Panc1 (cell line): ENCODE measurements around the gene GSC. TPM values are rescaled to one million over a fixed set of nuclear protein-coding genes. Genes with fewer than 3 reads are reported as not detected.

Experiments used
- ATAC-seq: fragments of 200-7000 bp; cut with Tn5 transposase; 2 replicates; pipeline ENCODE4 v1.9.1; 2020; ENCODE audit warnings: mild to moderate bottlenecking, moderate library complexity
- BruUV-seq: library from RNA; stranded (reverse); fragments of 400-500 nt; replicated peaks from 2 replicates; lab custom pipeline; 2021; lab: Mats Ljungman, UMichigan
- CTCF ChIA-PET: fragments of 300-600 bp; sonication (Branson Sonifier 250); formaldehyde crosslinking; loops from one replicate; lab custom pipeline; 2022; ENCODE audit warnings: antibody characterized with exemption; lab: Charles Lee
- POLR2A ChIA-PET: fragments of 300-600 bp; sonication (Branson Sonifier 250); formaldehyde crosslinking; loops from one replicate; lab custom pipeline; 2022; ENCODE audit warnings: antibody characterized with exemption; lab: Charles Lee
- DNase-seq: peaks from one replicate; pipeline ENCODE4 v3.0.0-alpha.2; 2010; ENCODE audit warnings: low read depth, low spot score
- H3K27ac ChIP-seq: 2 replicates; pipeline ENCODE4 v1.5.1; 2011; ENCODE audit warnings: mild to moderate bottlenecking, low read length, inconsistent platforms
- H3K27me3 ChIP-seq: fragments of 200-500 bp; sonication (Bioruptor generic); 2 replicates; pipeline ENCODE4 v1.6.0; 2014; ENCODE audit warnings: low read length, inconsistent platforms; ENCODE audit not compliant: control insufficient read depth, insufficient read depth
- H3K36me3 ChIP-seq: fragments of 200-500 bp; sonication (Bioruptor generic); 2 replicates; pipeline ENCODE4 v1.5.1; 2014; ENCODE audit warnings: inconsistent platforms, mild to moderate bottlenecking, low read length, moderate library complexity; ENCODE audit not compliant: control insufficient read depth, insufficient read depth
- H3K4me1 ChIP-seq: 2 replicates; pipeline ENCODE4 v1.5.1; 2011; ENCODE audit warnings: inconsistent platforms, mild to moderate bottlenecking, low read length, moderate library complexity; ENCODE audit not compliant: control insufficient read depth, insufficient read depth
- H3K4me3 ChIP-seq, 2 experiments: 2 replicates each; pipeline ENCODE4 v1.5.1; 2011 to 2012; ENCODE audit warnings: low read depth in 2 of 2, low read length in 2 of 2, mild to moderate bottlenecking in 2 of 2, inconsistent platforms in 1 of 2, moderate library complexity in 1 of 2
- H3K9me3 ChIP-seq: fragments of 200-500 bp; sonication (Bioruptor generic); 2 replicates; pipeline ENCODE4 v1.5.1; 2014; ENCODE audit warnings: low read depth, mild to moderate bottlenecking, inconsistent platforms, low read length, moderate library complexity; ENCODE audit not compliant: control insufficient read depth, insufficient read depth
- POLR2AphosphoS5 ChIP-seq: IDR thresholded peaks from 2 replicates; pipeline ENCODE4 v1.6.1; 2012; ENCODE audit warnings: mild to moderate bottlenecking, low read depth, low read length, moderate library complexity
- SIN3A ChIP-seq: IDR thresholded peaks from 2 replicates; pipeline ENCODE4 v1.6.1; 2012; ENCODE audit warnings: low read depth, mild to moderate bottlenecking, low read length, moderate library complexity, borderline replicate concordance; ENCODE audit not compliant: insufficient read depth
- TCF7L2 ChIP-seq: IDR thresholded peaks from 2 replicates; pipeline ENCODE4 v1.6.1; 2011; ENCODE audit warnings: mild to moderate bottlenecking, low read depth, low read length, inconsistent platforms
- in situ Hi-C: cut with HindIII; loops from 2 replicates; pipeline ENCODE4 v1.10.0; 2016; ENCODE audit warnings: low sequenced_read_pairs, low pct_unique_long_range_greater_than_20kb
- intact Hi-C: fragments of 100-400 bp; cut with micrococcal nuclease; formaldehyde crosslinking; loops from one replicate; pipeline ENCODE4 v1.10.0; 2022; ENCODE audit not compliant: unreplicated experiment
- total RNA-seq: library from RNA; stranded (reverse); gene quantifications from one replicate; pipeline ENCODE4 v1.2.1, GENCODE V29; 2021; ENCODE audit not compliant: unreplicated experiment
- TF ChIP-seq, protein P1 (sequence below): fragments of 450-650 bp; IDR thresholded peaks from 2 replicates; pipeline ENCODE4 v1.5.1; 2017; ENCODE audit warnings: mild to moderate bottlenecking
- TF ChIP-seq, protein P2 (sequence below), 2 experiments: IDR thresholded peaks; 2 replicates each; pipeline ENCODE4 v1.6.1; 2011 to 2012; ENCODE audit warnings: low read depth in 2 of 2, control low read depth in 1 of 2, low read length in 1 of 2, mild to moderate bottlenecking in 1 of 2, moderate library complexity in 1 of 2; ENCODE audit not compliant: insufficient read depth in 1 of 2

GSC gene
- total RNA-seq, 1 experiment from 2014 or later: not detected

DNA sequence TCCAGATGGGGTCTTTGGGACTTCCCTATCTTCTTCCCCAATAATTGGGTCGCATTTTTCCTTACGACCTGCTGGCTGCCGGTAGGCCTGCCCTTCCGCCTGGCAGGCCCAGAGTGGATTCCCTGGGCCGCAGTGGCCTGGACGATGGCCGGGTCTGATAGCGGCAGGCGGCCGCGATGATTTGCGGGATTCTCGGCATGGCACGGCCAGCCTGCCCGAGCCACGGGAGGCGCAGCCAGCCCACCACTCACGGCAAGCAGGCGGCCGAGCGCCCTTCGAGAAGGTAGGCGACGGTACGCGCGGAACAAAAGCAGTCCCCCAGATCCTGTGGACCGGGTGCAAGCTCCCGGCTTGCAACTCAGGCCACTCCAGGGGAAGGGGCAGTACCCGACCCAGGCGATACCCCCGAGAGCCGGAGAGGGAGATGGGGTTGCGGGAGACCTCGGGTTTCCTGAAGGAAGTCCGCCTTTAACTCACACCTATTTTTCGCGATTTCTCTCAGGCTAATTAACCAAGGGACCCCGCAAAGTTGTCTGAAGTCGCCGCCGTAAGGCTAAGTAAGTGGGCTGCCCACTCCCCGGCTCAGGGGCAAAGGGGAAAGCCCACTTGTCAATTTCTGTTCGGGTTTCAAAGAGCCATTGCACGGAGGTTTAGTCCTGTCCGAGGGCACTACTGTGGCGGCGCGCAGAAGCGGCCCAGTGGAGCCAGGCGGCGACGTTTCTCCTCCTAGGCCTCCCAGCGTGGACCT lies 1.4 kb upstream of the GSC start:
- POLR2A ChIA-PET: no interaction called here
- DNase-seq: no peak
- no peak for ATAC-seq
- CTCF ChIA-PET: no interaction called here
- TF ChIP-seq, protein P1, sequence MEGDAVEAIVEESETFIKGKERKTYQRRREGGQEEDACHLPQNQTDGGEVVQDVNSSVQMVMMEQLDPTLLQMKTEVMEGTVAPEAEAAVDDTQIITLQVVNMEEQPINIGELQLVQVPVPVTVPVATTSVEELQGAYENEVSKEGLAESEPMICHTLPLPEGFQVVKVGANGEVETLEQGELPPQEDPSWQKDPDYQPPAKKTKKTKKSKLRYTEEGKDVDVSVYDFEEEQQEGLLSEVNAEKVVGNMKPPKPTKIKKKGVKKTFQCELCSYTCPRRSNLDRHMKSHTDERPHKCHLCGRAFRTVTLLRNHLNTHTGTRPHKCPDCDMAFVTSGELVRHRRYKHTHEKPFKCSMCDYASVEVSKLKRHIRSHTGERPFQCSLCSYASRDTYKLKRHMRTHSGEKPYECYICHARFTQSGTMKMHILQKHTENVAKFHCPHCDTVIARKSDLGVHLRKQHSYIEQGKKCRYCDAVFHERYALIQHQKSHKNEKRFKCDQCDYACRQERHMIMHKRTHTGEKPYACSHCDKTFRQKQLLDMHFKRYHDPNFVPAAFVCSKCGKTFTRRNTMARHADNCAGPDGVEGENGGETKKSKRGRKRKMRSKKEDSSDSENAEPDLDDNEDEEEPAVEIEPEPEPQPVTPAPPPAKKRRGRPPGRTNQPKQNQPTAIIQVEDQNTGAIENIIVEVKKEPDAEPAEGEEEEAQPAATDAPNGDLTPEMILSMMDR: no peak
- TF ChIP-seq, protein P2, sequence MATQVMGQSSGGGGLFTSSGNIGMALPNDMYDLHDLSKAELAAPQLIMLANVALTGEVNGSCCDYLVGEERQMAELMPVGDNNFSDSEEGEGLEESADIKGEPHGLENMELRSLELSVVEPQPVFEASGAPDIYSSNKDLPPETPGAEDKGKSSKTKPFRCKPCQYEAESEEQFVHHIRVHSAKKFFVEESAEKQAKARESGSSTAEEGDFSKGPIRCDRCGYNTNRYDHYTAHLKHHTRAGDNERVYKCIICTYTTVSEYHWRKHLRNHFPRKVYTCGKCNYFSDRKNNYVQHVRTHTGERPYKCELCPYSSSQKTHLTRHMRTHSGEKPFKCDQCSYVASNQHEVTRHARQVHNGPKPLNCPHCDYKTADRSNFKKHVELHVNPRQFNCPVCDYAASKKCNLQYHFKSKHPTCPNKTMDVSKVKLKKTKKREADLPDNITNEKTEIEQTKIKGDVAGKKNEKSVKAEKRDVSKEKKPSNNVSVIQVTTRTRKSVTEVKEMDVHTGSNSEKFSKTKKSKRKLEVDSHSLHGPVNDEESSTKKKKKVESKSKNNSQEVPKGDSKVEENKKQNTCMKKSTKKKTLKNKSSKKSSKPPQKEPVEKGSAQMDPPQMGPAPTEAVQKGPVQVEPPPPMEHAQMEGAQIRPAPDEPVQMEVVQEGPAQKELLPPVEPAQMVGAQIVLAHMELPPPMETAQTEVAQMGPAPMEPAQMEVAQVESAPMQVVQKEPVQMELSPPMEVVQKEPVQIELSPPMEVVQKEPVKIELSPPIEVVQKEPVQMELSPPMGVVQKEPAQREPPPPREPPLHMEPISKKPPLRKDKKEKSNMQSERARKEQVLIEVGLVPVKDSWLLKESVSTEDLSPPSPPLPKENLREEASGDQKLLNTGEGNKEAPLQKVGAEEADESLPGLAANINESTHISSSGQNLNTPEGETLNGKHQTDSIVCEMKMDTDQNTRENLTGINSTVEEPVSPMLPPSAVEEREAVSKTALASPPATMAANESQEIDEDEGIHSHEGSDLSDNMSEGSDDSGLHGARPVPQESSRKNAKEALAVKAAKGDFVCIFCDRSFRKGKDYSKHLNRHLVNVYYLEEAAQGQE (IDR thresholded peaks at IDR 0.05; ENCODE audit: insufficient read depth in 1 of 2, low read depth in 2 of 2, low read length in 1 of 2): no peak
- no peak overlapping the region for H3K27ac ChIP-seq
- BruUV-seq: no TSS peak
- no peaks in the 10 kb centered on the region for H3K9me3 ChIP-seq
- H3K27me3 ChIP-seq: peaks cover 6% of the 10 kb centered on the region; the same call in 1 of the 2 replicates
- H3K36me3 ChIP-seq: no peaks in the 10 kb centered on the region
- in situ Hi-C loops (no loop called here), intact Hi-C loops (no loop called here)
- H3K4me3 ChIP-seq: no peak overlapping the region
- H3K4me1 ChIP-seq: no peaks in the 10 kb centered on the region

DNA sequence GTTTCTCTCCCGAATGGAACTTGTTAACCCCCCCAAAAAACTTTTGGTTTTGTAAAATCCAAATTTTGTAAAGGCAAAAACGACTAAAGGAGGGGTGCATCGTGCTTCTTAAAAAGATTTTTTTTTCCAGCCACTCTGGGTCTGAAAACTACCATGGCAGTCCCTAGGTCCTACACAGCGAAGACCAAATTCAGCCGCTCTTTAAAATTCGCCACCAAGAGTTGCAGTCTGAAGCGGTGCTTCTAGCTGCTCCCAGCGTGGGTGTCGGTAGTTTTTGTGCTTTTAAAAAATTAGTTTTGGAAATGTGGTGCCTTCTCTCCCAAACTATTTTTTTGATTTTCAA lies 873 bp upstream of the GSC start:
- ChIA-PET POLR2A (no interaction called here), CTCF (no interaction called here)
- Histone ChIP-seq H3K27me3 (peaks cover 6% of the 10 kb centered on the region; the same call in 1 of the 2 replicates), H3K36me3 (no peaks in the 10 kb centered on the region), H3K4me1 (no peaks in the 10 kb centered on the region), H3K9me3 (no peaks in the 10 kb centered on the region), H3K27ac (no peak overlapping the region), H3K4me3 (no peak overlapping the region)
- ATAC-seq (no peak), DNase-seq (no peak)
- BruUV-seq: no TSS peak
- TF ChIP-seq TCF7L2 (no peak), POLR2AphosphoS5 (no peak), SIN3A (no peak)
- TF ChIP-seq, protein P1: no peak
- TF ChIP-seq, protein P2 (IDR thresholded peaks at IDR 0.05; ENCODE audit: insufficient read depth in 1 of 2, low read depth in 2 of 2, low read length in 1 of 2): no peak
- intact Hi-C loops: no loop called here
- in situ Hi-C loops: no loop called here
